MM.1S (cell line): ENCODE data around the gene SLC26A5.

Experiments used
- CTCF ChIP-seq: fragments of 300-600 bp; sonication (generic); IDR thresholded peaks from 2 replicates; pipeline ENCODE4 v1.5.1; 2016; ENCODE audit warnings: antibody characterized with exemption, low read length, mixed read lengths
- EZH2 ChIP-seq: fragments of 300-600 bp; sonication (generic); optimal IDR thresholded peaks from 2 replicates; pipeline ENCODE3; 2017; ENCODE audit warnings: low read depth, mild to moderate bottlenecking, antibody characterized with exemption, low read length, mixed read lengths

GRCh38 chr7:103379270-103379975 lies 66.6 kb downstream of the SLC26A5 start:
- TF ChIP-seq CTCF (no peak), EZH2 (no peak)
